ENCODE data around the gene HM13.
"Not testable (repeated sequence)": the region's sequence is repeated elsewhere in the genome, so short reads cannot be mapped to it uniquely, and the experiment has no call there.

The HM13 gene

DNA sequence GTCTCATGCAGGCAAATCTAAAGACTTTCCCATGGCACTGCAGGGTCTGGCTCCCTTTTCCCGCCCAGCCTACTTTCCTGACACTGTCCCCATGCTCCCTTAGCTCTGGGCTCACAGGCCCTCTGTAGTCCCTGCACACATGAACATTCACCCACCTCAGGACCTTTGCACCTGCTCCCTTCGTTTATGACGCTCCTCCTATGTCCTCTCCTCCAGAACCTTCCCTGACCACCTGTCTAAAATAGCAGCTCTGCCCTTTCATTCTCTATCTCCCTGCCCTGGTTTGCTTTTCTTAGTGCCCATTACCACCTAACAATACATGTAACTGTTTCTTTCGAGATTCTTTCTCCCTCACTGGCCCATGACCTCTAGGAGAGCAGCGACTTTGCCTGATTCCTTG is 22.3 kb downstream of the HM13 start:
- DNase-seq (ENCODE audit: insufficient read length, low spot score) (no peak), FAIRE-seq (no peak)
- TF ChIP-seq, protein P1, sequence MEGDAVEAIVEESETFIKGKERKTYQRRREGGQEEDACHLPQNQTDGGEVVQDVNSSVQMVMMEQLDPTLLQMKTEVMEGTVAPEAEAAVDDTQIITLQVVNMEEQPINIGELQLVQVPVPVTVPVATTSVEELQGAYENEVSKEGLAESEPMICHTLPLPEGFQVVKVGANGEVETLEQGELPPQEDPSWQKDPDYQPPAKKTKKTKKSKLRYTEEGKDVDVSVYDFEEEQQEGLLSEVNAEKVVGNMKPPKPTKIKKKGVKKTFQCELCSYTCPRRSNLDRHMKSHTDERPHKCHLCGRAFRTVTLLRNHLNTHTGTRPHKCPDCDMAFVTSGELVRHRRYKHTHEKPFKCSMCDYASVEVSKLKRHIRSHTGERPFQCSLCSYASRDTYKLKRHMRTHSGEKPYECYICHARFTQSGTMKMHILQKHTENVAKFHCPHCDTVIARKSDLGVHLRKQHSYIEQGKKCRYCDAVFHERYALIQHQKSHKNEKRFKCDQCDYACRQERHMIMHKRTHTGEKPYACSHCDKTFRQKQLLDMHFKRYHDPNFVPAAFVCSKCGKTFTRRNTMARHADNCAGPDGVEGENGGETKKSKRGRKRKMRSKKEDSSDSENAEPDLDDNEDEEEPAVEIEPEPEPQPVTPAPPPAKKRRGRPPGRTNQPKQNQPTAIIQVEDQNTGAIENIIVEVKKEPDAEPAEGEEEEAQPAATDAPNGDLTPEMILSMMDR (IDR thresholded peaks at IDR 0.05; ENCODE audit: insufficient read depth, missing control alignments): no peak

DNA sequence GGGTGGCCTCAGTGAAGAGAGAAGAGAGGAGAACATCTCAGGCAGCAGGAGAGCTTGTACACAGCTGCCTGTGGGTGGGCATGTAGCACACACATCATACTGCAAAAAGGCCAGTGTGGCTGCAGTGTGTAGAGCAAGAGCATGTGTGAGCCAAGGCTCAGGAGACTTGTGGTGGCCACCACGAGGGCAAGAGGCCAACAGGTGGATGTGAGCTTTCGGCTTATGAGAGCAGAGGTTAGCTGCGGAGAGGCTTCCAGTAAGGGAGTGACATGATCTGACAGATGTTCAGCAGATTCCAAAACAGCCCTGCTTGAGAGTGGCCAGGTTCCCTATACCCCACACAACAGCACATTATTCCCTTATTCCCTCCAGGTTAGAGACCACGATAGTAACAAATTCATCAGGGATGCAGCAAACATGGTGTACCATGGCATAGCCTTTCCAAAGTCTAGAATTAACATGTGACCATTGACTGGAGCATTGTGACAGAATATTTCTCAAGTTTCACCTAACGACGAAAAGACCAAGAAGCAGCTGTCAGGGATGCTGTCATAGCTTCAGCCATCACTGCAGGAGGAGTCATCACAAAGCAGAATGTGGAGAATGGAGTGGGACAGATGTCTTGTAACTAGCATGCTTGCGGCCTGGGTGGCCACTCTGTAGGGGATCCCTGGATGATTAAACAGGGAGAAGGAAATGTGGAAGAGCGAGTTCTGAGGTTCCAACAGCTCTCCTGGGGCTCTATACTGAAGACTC is 23.1 kb downstream of the HM13 start:
- FAIRE-seq (no peak), DNase-seq (ENCODE audit: insufficient read length, low spot score) (no peak)
- TF ChIP-seq, protein P1 (IDR thresholded peaks at IDR 0.05; ENCODE audit: insufficient read depth, missing control alignments): no peak

DNA sequence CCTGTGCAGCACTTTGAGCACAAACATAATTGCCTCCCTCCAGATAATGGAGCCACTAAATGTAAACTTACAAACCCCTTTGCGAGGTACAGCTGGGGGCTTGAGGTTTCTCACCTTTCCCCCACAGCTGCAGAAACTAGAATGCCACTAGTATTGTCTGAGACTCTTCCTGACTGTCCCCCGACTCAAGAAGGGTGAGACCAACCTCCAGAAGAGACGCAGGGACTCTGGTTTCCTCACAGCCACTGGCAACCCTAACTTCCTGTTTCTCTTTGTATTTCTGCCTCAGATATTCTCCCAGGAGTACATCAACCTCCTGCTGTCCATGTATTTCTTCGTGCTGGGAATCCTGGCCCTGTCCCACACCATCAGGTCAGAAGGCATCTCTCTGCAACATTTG is 23.6 kb downstream of the HM13 start:
- TF ChIP-seq, protein P1 (IDR thresholded peaks at IDR 0.05; ENCODE audit: insufficient read depth, missing control alignments): no peak
- DNase-seq (ENCODE audit: insufficient read length, low spot score) (no peak), FAIRE-seq (no peak)

DNA sequence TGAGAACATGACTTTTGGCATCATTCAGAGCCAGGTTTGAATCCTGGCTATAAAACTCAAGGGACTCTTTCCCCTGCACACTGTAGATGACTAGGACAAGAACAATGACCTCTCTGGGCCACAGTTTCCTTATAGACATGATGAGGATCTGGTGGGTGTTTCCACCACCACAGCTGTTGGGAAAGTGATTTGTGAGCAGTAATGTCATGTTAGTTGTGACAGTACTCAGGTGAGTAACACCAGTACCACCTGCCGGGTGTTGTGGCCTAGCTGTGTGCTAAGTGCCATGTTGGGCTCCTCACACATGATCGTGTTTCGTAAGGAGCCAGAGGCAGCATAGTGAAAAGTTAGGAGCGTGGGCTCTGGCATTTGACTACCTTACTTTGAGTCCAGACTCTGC is 24.1 kb downstream of the HM13 start:
- FAIRE-seq (no peak), DNase-seq (ENCODE audit: insufficient read length, low spot score) (no peak)
- TF ChIP-seq, protein P1 (IDR thresholded peaks at IDR 0.05; ENCODE audit: insufficient read depth, missing control alignments): no peak

DNA sequence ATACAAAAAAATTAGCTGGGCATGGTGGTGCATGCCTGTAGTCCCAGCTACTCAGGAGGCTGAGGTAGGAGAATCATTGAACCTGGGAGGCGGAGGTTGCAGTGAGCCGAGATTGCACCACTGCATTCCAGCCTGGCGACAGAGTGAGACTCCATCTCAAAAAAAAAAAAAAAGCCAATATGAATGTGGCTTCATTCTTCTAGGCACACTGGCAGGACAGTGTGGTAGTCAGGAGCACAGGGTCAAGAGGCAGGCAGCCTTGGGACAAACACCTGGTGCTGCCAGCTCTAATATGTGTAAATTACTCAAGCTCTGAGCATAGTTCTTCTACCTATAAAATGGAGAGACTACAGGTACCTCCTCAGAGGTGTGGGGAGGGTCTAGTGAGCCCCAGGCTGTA is 25.4 kb downstream of the HM13 start:
- not testable (repeated sequence) for FAIRE-seq; DNase-seq (ENCODE audit: insufficient read length, low spot score)

DNA sequence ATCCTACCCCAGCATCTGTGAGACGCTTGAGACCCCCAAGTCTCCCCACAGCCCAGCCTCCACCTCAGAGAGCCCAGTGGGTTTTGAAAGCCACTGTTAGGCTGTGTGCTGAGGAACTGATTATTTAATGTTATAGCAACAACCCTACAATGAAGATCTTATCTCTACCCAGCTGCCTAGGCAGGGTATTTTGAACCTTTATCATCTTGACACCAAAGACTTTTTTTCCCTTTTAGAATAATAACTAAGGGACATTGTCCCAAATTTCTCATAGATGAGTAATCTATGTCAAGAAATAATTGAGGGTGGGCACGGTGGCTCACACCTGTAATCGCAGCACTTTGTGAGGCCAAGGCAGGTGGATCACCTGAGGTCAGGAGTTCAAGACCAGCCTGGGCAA is 26.2 kb downstream of the HM13 start:
- FAIRE-seq: no peak
- TF ChIP-seq, protein P1 (IDR thresholded peaks at IDR 0.05; ENCODE audit: insufficient read depth, missing control alignments): no peak
- no peak for DNase-seq (ENCODE audit: insufficient read length, low spot score)

DNA sequence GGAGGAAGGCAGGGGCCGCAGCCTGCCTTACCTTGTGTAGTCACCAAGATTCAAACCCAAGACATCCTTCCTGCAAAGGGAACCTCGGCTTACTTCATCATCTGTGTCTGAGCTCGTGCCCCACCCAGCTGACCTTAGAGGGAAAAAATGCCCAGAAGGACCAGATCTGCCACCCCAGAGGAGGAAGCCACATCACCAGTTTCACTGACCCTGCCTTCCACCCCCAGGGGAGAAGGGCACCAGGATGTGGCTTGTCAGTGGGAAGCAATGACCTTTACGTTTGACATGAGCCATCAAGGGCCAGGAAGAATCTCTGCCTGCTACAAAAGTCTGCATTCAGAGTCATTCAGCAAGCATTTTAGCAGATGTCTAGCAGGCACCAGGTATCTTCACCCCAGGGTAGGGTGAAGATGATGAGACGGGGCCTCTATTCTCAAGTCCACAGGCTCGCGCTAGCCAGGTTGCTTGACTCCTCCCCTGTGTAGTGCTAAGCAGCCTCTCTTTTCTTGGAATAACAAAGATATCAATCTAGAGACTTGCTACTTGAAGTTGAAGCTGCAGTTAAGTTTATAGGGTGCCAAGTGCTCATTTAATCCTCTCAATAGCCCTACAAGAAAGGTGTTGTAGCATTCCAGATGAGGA is 28.1 kb downstream of the HM13 start:
- TF ChIP-seq, protein P1 (IDR thresholded peaks at IDR 0.05; ENCODE audit: insufficient read depth, missing control alignments): no peak
- FAIRE-seq: no peak
- no peak for DNase-seq (ENCODE audit: insufficient read length, low spot score)
